SH-SY5Y (cell line): ENCODE results near the gene CAPN11.

Experiments used
- GATA2 ChIP-seq: IDR thresholded peaks from 2 replicates; pipeline ENCODE4 v1.6.1; 2011; ENCODE audit warnings: mild to moderate bottlenecking, low read depth, low read length
- GATA3 ChIP-seq: IDR thresholded peaks from 2 replicates; pipeline ENCODE4 v1.6.1; 2011; ENCODE audit warnings: low read depth, mild to moderate bottlenecking, low read length, moderate library complexity

CAPN11 gene

GRCh38 chr6:44142835-44143234, 15.8 kb upstream of the CAPN11 start:
- TF ChIP-seq GATA2 (no peak), GATA3 (no peak)

- TF ChIP-seq GATA3 (no peak), GATA2 (no peak)
These were observed 14.9 kb upstream of the CAPN11 start for GRCh38 chr6:44143731-44144130.

GRCh38 chr6:44145839-44146238, 12.8 kb upstream of the CAPN11 start:
- TF ChIP-seq GATA3 = no peak
- TF ChIP-seq GATA2 = no peak

DNA sequence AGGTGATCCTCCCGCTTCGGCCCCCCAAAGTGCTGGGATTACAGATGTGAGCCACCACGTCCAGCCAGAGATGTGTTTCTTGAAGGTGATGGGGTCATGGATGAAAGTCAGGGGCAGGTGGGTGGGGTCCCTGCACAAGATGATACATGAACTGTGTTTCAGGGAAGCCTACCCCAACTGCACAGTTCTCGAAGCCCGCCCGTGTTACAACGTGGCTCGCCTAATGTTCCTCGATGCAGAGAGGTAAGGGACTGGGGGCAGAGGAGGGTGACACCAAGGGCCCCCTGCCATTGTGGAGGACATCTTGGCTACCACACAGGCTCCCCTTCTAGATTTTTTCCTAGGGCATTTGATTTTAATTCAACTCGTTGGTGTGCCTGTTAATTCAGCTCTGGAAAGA, 11.9 kb upstream of the CAPN11 start:
- TF ChIP-seq GATA2 (no peak), GATA3 (no peak)

DNA sequence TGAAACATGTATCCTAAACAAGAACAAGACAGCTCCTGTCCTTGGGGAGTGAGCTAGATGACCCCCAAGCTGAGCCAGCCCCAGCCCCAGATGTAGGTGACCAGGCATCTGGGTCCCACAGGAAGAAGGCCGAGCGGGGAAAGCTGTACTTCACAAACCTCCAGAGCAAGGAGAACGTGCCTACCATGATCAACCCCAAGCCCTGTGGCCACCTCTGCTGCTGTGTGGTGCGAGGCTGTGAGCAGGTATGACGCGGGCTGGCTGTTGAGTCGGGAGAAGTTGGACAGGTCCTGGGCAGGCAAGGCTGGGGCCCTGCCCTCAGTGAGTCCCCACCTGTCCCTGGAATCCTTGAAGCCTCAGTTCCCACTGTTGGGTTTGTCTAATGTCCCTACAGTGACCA, 11.4 kb upstream of the CAPN11 start:
- no peak for TF ChIP-seq GATA3
- TF ChIP-seq GATA2 = no peak

DNA sequence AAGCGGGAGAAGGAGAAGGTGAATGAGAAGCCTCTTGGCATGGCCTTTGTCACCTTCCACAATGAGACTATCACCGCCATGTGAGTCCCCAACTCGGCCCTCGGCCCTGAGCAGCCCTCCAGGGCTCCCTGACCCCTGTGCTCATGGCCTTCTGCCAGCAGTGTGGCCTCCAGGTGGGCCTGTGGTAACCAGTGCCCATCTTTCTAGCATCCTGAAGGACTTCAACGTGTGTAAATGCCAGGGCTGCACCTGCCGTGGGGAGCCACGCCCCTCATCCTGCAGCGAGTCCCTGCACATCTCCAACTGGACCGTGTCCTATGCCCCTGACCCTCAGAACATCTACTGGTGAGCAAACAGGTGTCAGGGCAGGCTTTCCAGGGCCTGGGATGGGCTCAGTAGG, 10.3 kb upstream of the CAPN11 start:
- no peak for TF ChIP-seq GATA3
- no peak for TF ChIP-seq GATA2

DNA sequence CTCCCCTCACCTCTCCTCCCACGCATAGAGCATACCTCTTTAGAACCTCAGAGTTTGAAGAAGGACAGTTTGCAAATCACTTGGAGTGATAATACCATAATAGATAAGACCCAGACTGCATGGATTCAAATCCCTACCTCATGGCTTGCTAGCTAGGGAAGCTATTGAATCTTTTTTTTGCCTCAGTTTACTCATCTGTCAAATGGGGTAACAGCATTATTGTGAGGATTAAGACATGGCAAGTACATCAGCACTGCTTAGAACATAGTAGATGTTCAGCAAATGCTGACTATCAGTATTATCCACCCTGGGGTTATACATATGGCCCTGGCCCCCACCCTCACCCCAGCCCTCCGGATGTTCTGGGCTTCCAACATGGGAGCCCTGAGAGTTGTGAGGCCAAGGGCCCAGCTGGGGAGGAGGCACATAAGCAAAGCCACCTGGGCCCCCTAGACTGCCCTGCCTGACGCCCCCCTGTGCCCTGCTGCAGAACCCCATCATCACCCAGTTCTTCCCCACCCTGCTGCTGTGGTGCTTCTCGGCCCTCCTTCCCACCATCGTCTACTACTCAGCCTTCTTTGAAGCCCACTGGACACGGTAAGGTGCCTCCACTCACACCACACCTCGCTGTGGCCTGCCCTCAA, 9.1 kb upstream of the CAPN11 start:
- no peak for TF ChIP-seq GATA3
- no peak for TF ChIP-seq GATA2

DNA sequence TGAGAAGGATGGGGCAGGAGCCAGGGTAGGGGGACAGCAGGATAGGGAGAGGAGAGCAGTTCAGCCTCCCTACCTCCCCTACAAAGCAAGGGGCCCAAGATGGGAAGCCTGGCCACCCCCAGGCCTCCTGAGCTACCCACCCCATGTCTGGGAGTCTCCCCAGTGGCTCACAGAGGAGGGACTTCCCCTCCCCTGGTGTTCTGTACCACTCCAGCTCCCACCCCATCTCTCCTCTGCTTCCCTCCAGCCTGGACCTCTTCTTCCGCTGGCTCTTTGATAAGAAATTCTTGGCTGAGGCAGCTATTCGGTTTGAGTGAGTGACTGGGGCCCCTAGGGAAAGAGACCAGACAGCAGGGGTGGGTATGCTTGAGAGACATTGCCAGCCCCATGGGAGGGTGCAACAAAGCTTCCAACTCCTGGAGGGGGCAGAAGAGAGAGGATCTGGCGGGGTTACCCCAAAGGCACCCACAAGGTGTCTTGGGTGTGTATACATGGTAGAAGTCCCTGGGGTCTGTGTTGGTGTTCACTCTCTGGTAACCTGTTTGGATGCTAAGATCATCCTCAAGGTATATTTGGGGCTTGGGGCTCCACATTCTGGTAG, 8.2 kb upstream of the CAPN11 start:
- TF ChIP-seq GATA2 (no peak), GATA3 (no peak)

DNA sequence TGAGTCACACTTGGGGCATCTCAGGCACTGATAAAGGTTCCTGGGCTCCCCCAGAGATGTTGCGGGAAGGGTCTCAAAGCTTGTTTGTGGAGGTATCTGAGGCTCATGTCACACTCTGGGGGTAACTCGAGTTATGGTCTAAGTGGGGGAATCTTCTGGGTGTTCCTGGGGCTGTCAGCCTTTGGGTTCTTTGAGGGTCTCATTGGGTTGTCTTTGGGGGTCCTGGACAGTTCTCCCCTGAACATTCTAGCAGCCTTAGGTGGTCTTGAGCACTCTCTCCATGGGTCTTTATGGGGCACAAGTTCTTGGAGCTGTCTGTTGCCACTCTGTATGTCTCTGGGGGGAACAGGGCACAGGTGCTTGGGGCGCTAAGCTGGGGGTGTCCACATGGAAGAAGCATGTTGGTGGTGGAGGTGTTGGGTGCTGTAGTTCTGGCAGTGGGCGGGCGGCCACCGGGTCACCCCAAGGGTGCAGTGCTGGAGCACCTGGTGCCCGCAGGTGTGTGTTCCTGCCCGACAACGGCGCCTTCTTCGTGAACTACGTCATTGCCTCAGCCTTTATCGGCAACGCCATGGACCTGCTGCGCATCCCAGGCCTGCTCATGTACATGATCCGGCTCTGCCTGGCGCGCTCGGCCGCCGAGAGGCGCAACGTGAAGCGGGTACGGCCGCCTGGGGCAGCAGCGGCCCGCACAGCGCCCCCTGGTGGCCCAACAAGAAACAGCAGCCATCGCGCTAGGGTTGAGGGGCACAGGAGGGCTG, 7.1 kb upstream of the CAPN11 start:
- TF ChIP-seq GATA2 (no peak), GATA3 (no peak)

DNA sequence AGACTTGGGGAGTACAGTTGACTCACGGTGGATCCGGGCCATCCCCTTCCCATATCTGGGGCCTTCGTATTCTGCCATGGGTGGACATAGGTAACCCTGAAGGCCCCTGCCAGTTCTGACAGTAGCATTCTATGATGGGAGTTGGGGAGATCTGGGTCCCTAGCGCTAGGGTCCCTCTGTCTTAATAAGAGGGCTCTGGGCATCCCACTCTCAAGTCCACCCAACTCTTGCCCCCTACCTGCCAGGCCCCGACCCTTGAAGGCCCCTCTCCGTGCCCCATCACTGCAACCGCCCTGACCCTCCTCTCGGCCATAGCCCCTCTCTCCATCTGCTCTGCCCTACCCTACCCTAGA, 6.5 kb upstream of the CAPN11 start:
- no peak for TF ChIP-seq GATA2
- TF ChIP-seq GATA3 = no peak

GRCh38 chr6:44152533-44152932, 6.1 kb upstream of the CAPN11 start:
- TF ChIP-seq GATA3 (no peak), GATA2 (no peak)

GRCh38 chr6:44154067-44154466, 4.6 kb upstream of the CAPN11 start:
- TF ChIP-seq GATA2 (no peak), GATA3 (no peak)

GRCh38 chr6:44156494-44157151, 2.0 kb upstream of the CAPN11 start:
- TF ChIP-seq GATA2 = no peak
- TF ChIP-seq GATA3 = no peak

DNA sequence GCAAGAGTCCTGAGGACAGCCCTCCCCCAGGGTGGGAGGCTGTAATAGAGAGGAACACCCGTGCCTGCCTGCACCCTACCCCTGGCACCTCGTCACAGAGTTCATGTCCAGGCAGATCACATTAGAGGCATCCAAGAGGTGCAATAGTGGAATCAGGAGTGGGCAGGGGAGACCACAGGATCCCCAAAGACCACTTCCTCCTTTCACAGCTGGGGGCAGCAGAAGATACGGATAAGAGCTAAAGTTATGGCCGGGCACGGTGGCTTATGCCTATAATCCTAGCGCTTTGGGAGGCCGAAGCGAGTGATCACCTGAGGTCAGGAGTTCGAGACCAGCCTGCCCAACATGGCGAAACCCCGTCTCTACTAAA, 1.5 kb upstream of the CAPN11 start:
- TF ChIP-seq GATA3 = no peak
- no peak for TF ChIP-seq GATA2

DNA sequence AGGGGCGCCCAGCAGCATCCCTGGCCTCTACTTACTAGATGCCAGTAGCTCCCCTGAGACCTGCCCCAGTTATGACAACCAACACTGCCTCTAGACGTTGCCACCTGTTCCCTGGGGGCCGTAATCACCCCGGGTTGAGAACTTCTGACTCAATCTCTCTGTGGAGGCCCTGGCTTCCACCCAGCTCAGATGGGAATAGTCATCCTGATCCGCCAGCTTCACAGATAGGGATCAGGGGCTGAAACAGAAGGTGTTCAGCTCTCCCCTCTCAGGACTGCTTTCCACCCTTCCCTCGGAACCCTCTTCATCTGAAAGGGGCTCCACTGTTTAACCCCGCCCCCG, 3.3 kb downstream of the CAPN11 start:
- no peak for TF ChIP-seq GATA3
- no peak for TF ChIP-seq GATA2
